Measurements from ENCODE around the gene RSPH3.

DNA sequence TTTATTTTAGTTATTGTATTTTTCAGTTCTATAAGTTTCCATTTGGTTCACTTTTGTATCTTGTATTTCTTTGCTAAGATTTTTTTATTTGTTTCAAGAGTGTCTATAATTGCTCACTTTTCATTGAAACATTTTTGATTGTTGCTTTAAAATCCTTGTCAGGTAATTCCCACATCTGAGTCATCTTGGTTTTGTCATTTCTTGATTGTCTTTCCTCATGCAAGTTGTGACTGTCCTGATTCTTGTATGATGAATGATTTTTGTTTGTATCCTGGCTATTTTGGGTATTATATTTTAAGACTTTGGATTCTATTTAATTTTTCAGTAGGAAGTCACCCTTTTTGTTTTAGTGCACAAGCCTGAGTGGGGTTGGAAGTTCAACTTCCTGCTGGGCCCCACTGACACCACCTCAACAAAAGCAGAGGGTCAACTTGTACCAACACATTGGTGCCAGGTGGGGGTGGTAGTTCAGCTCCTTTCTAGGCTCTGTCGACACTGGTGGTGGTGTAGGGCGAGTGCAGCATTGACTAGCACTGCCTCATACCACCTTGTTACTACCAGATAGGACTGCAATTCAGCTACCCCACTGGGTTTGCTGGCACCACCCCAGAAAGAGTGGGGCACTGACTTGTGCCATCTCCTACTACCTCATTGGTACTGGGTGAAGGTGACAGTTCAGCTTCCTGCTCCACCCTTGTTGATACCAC, 8.8 kb downstream of the RSPH3 start:
- TF ChIP-seq RAD21 (IDR thresholded peaks at IDR 0.05) (no peak), RXRA (IDR thresholded peaks at IDR 0.05) (no peak), TAF1 (conservative IDR thresholded peaks at IDR 0.05) (no peak), GABPA (IDR thresholded peaks at IDR 0.05 in 1 of 2, conservative IDR thresholded peaks at IDR 0.05 in 1 of 2) (no peak), EGR1 (IDR thresholded peaks at IDR 0.05; ENCODE audit: low read depth in 2 of 2) (no peak), FOXA1 (IDR thresholded peaks at IDR 0.05) (no peak), SP1 (IDR thresholded peaks at IDR 0.05) (no peak)
- TF ChIP-seq, protein P1, sequence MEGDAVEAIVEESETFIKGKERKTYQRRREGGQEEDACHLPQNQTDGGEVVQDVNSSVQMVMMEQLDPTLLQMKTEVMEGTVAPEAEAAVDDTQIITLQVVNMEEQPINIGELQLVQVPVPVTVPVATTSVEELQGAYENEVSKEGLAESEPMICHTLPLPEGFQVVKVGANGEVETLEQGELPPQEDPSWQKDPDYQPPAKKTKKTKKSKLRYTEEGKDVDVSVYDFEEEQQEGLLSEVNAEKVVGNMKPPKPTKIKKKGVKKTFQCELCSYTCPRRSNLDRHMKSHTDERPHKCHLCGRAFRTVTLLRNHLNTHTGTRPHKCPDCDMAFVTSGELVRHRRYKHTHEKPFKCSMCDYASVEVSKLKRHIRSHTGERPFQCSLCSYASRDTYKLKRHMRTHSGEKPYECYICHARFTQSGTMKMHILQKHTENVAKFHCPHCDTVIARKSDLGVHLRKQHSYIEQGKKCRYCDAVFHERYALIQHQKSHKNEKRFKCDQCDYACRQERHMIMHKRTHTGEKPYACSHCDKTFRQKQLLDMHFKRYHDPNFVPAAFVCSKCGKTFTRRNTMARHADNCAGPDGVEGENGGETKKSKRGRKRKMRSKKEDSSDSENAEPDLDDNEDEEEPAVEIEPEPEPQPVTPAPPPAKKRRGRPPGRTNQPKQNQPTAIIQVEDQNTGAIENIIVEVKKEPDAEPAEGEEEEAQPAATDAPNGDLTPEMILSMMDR (IDR thresholded peaks at IDR 0.05; ENCODE audit: low read depth, low read length, missing input control), result no peak
- TF ChIP-seq, protein P2, sequence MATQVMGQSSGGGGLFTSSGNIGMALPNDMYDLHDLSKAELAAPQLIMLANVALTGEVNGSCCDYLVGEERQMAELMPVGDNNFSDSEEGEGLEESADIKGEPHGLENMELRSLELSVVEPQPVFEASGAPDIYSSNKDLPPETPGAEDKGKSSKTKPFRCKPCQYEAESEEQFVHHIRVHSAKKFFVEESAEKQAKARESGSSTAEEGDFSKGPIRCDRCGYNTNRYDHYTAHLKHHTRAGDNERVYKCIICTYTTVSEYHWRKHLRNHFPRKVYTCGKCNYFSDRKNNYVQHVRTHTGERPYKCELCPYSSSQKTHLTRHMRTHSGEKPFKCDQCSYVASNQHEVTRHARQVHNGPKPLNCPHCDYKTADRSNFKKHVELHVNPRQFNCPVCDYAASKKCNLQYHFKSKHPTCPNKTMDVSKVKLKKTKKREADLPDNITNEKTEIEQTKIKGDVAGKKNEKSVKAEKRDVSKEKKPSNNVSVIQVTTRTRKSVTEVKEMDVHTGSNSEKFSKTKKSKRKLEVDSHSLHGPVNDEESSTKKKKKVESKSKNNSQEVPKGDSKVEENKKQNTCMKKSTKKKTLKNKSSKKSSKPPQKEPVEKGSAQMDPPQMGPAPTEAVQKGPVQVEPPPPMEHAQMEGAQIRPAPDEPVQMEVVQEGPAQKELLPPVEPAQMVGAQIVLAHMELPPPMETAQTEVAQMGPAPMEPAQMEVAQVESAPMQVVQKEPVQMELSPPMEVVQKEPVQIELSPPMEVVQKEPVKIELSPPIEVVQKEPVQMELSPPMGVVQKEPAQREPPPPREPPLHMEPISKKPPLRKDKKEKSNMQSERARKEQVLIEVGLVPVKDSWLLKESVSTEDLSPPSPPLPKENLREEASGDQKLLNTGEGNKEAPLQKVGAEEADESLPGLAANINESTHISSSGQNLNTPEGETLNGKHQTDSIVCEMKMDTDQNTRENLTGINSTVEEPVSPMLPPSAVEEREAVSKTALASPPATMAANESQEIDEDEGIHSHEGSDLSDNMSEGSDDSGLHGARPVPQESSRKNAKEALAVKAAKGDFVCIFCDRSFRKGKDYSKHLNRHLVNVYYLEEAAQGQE (IDR thresholded peaks at IDR 0.05), result no peak
- TF ChIP-seq, protein P3, sequence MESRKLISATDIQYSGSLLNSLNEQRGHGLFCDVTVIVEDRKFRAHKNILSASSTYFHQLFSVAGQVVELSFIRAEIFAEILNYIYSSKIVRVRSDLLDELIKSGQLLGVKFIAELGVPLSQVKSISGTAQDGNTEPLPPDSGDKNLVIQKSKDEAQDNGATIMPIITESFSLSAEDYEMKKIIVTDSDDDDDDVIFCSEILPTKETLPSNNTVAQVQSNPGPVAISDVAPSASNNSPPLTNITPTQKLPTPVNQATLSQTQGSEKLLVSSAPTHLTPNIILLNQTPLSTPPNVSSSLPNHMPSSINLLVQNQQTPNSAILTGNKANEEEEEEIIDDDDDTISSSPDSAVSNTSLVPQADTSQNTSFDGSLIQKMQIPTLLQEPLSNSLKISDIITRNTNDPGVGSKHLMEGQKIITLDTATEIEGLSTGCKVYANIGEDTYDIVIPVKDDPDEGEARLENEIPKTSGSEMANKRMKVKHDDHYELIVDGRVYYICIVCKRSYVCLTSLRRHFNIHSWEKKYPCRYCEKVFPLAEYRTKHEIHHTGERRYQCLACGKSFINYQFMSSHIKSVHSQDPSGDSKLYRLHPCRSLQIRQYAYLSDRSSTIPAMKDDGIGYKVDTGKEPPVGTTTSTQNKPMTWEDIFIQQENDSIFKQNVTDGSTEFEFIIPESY (IDR thresholded peaks at IDR 0.05), result no peak
- TF ChIP-seq, protein P4, sequence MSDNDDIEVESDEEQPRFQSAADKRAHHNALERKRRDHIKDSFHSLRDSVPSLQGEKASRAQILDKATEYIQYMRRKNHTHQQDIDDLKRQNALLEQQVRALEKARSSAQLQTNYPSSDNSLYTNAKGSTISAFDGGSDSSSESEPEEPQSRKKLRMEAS (IDR thresholded peaks at IDR 0.05), result no peak
- TF ChIP-seq, protein P5, sequence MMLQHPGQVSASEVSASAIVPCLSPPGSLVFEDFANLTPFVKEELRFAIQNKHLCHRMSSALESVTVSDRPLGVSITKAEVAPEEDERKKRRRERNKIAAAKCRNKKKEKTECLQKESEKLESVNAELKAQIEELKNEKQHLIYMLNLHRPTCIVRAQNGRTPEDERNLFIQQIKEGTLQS (IDR thresholded peaks at IDR 0.05), result no peak

All from liver (tissue), 3 donors.